Stimulated activated CD8-positive, alpha-beta memory T cell treated with anti-CD3 and anti-CD28 coated beads, Interleukin-7, amount 100 ng/mL, for 24 hours (primary cell): Measurements from ENCODE around the gene OR2T27.
"Not testable (repeated sequence)": the region's sequence is repeated elsewhere in the genome, so short reads cannot be mapped to it uniquely, and the experiment has no call there.

Source experiments
- DNase-seq: peaks from one replicate; pipeline ENCODE4 v3.0.0-alpha.2; 2020; ENCODE audit warnings: low read depth

Gene OR2T27

DNA sequence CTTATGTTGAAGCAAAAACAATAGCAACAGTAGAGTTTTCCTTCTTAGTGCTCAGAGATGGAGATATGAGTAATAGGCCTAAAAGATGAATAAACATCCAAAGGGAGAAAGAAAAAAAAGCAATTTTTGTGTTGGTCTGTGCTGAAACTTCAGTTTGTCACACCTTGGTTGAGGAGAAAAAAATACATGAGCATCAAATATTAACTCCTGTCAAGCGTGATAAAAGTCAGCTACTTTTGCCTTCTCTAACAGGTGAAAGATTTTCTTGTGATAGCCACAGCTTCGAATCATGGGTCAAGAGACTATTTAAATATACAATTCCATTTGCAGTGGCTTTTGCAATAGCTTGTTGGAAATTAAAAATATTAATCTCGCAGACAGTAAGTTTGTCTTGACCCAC, 14.4 kb downstream of the OR2T27 start:
- DNase-seq = not testable (repeated sequence)

DNA sequence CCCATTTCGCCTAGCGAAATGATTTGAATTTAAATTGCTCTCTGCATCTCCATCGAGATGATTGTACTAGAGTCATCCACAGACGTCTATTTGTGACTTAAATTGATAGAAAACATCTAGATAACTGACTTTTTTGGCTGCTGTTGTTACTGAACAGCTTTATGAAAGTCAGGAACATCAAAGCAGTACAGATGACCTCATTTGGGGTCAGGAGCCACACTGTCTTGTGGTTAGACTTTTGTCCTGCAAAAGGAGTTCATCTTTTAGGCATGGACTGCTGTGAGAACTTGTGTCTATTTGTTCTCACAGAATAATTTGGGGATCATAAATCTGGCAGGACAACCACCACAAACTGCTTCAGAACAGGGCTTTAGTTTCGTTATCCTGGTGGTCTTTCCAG, 15.7 kb downstream of the OR2T27 start:
- not testable (repeated sequence) for DNase-seq

DNA sequence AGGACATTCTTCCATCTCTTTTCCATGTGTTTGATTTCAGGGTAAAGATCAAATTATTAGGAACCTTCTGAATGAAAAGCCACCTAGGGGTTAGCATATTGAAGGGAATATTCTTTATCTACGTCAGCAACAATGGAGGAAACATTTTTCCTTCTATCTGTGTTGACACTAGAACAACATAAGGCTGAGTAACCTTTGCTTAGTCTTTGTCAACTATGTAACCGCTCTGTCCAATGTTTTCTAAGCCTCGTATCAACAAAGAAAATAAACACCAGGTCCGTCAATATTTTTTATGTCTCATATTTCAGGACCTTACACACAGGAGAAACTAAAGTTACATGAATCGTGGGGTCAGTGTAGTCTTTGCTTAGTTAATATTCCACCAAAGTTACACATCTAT, 18.7 kb downstream of the OR2T27 start:
- DNase-seq = not testable (repeated sequence)

DNA sequence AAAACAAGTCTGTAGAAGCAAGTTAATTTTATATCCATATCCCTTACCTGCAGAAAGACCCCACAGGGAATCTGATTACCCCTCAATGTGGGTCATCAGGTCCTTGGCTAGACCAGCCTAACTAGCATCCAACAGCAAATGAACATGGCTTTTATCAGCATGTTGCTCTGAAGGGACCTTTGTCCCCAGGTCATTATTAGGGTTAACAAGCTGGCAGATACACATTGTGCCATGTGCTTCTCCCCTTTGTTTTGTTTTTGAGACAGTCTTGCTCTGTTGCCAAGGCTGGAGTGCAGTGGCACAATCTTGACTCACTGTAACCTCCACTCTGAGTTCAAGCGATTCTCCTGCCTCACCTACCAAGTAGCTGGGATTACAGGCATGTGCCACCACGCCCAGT, 20.3 kb downstream of the OR2T27 start, which contains the start of gene OR2T11:
Gene OR2T11, minus strand, starts transcription at position 101 of the 400 bp plus-strand sequence. CDS start 7,963 bp downstream, outside the sequence.
- not testable (repeated sequence) for DNase-seq

DNA sequence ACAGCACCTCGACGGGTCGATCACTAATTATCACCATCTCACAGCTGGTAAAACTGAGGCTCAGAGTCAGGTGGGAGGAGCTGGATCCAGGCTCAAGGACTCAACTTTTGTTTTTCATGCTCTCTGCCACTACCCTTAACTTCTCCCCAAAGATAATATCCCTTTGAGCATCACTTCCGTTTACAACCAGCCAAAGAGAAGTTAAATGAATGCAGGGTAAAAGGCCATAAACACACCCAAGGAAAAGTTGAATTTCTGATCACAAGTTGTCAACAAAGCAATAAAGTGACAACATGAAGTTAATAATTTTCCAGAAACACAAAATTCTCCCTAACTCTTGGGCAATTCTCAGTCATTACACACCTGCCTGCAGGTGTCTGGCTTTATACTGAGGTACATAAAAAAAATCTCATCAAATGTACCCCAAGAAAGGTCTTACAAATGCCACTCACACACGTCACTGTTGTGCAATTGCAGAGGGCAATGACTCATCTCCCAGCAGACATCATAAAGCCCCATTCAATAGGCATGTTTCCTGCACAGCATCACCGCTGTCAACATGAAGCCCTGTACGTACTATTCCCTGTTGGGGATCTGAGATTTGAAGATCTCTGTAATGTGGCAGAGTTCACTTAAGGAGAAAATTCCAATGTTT, 23.8 kb downstream of the OR2T27 start:
- DNase-seq = no peak

DNA sequence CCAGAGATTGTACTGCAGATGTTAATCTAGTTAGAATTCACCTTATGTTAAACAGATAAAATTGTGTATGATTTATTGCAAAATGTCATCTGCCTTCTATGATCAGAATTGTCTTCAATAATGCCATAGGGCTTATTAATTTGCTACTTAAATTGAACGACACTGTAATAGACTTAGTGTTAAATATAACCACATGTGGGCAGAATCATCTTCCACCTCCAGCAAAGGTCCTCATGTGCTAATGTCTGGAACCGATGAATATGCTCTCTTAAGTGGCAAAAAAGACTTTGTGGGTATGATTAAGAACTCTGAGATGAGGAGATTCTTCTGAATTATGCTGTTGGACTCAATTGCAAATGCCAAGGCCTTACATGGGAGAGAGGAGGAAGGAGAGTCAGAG, 24.8 kb downstream of the OR2T27 start:
- no peak for DNase-seq

DNA sequence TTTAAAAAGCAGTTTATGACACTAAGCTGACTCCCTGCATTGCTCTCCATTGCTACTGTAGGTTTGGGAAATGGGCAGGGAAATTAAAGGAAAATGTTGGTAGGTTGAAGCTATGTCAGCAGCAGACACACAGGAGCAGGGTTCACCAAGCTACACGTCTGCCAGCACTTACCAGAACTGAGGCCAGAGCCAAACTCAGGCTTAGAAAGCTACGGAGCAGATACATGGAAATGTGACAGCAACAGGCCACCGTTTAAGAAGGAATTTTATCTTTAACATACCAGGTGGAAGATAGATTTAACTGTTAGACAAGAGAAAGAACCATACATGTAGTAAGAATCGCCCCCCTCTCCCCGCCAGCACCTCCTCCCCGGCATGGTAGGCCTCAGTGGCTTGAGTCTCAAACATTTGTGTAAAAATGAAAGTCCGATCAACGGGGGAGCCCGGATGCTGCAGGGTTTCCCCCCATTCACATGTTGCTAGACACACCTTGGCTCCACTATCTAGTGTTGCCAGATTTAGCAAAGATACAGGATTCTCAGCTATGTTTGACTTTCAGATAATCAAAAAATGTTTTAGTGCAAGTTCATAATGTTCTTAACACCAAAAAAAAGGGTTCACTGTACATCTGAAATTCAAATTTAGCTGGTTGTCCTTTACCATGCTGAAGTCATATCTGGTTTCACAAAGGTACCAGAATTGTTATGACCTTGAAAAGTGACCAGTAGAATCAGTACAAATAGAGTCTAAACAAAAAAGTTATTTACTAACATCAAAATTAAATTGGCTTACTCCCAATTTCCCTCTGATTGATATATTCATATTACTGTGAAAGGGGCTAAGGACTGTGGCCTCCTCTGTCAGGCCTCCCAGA, 27.1 kb downstream of the OR2T27 start:
- DNase-seq = no peak

DNA sequence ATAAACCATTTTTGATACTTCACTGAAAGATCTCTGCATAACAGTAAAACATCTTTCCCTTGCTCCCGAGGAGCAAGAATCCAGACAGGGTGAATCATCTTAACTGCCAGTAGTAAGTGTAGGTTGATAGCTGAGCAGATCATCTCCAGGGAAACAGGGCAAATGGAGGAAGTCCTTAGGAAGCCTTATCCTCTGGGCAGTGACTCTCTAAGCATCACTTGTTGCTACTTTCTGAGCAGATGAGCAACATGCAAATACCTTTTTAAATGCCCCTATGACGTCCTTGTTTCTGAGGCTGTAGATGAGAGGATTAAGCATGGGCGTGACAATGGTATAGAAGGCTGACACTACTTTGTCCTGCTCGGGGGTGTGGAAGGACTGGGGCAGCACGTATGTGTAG, 29.4 kb downstream of the OR2T27 start:
- DNase-seq = no peak

DNA sequence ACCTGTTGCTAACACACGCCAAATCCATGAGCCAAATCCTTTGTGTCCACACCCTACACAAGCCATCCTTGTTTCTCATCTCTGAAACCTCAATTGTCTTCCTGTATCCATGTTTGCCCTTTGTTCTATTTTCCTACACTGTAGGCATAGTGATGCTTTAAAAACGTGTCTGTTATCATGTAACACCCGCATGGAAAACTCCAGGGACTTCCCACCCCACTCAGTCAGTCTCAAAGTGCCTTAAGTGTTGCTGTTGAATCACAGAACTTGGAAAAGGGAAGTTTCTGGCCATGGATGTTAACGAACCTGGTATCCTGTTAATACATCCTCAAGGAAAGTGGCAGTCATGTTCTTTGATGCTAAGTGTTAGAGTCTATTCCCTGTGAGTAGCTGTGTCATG, 30.2 kb downstream of the OR2T27 start:
- DNase-seq = no peak

DNA sequence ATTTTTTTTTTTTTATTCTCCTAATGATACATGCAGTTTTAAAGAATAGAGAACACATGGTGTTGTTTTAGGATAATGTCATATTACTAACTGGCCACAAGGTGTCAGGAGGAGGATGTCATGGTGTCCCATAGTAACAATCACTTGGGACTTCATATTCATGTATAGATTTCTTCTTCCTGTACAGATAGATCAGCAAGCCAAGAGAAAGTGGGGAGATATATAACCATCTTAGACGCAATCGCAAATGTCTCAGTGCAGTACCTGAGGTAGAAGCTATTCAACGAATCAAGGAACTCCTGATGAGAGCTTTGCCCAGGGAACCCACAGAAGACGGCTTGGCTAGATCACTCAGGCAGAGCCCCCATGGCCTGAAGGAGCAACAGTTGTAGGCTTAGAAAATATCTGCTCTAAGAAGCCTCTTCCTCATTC, 32.7 kb downstream of the OR2T27 start:
- no peak for DNase-seq

DNA sequence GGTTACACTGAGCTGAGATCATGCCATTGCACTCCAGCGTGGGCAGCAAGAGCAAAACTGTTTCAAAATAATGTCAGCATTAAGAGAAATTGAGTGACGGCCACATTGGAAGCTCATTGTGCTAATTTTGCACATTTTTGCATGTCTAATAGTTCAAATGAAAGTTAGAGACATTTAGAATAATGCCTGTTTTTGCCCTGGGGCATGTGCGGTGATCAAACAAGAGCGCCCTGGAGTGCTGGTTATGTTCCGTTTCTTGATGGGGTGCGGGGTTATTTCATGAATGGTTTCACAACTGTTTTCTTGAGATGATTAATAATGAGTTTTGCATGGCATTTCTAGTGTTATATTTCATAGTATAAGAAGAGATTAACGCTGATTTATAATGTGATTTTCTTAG, 33.6 kb downstream of the OR2T27 start:
- DNase-seq = no peak

DNA sequence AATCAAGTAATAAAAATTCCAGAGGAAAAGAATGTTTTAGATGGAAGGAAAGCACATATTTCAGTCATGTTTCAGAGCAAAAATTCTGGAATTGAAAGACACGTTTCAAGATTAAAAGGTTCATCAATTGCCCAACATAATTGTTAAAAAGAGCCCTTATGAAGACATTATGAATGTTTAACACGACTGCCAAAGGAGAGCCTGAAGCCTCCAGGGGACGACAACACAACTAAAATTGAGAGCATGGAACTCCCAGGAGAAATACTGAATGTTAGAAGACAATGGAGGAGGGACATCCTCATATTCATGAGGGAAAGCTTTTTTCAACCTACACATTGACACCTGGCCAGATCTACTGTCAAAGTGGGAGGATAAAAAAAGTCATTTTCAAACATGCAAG, 36.5 kb downstream of the OR2T27 start:
- DNase-seq = peak; percentile 17

DNA sequence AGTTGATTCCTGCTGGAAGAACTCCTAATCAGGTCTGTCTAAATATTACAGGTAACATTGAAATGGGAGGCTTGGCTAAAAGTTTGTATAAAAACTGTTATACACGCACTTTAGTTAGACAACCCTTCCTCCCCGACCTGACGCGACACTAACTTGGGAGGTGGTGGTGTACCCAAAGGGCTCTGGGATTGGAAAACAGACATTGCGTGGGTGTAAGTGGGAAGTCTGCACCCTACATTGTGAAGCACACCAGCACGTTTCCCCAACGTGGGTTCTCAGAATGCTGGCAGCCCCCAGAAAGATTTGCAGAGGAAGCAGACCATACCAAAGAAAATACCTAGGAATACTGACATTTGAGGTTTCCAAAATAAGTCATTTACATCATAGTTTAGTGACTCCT, 37.2 kb downstream of the OR2T27 start:
- no peak for DNase-seq

DNA sequence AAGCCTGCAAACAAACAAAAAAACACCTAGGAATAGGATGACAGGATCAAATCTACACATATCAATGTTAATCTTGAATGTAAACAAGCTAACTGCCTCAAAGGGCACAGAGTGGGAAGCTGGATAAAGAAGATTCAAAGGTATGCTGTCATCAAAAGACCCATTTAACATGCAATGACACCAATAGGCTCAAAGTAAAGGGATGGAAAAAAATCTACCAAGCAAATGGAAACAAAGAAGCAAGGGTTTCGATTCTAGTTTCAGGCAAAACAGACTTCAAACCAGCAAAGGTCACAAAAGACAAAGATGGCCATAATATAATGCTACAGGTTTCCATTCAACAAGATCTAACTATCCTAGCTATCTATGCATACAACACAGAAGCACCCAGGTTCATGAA, 41.6 kb downstream of the OR2T27 start:
- no peak for DNase-seq

DNA sequence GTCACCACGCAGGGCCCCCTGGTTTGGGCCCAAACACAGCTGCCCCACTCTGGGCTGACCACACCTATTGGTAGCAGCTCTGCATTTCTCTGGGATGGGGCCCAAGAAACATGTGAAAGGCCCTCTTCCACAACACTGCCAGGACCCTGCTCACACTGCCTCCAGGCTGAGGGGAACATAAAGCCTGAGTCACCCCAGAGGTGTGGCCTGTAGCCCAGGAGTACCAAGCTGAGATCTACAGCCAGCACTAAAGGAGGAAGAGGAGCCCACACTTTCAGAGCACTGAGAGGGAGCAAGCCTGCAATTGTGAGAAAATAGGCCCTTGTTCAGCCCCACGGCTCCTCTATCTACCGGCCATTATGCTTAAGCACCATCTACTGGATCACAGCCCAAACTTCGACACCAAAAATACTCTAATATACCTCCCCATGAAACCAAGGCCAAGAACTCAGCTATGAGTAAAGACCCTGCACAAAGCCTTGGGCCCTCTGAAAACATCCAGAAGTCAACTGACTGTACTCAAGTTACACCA, 43.4 kb downstream of the OR2T27 start:
- DNase-seq = no peak

DNA sequence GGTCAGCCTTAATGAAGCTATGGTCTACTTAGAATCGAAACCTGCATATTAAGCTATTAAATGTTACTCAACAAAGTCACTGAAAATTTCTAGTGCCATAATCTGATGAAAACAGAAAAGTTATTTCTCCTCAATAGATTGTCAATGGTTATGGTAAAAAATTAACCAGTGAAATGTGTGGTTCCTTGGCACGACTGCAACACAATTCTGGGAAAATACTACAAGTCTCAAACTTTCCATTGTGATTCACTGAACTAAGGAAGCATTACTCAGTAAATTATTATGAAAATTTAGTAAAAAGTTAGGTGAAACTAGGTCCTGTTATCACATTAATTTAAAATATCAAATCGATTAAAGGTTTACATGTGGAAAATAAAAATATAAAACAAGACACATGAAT, 45.0 kb downstream of the OR2T27 start:
- DNase-seq = no peak
